Endodermal cell (in vitro differentiated cells): ENCODE data around the gene LSM12. TPM values are rescaled to one million over a fixed set of nuclear protein-coding genes. Genes with fewer than 3 reads are reported as not detected.
A peak's percentile ranks its signal among the peaks of the same experiment; 100 is the strongest.

Experiments
- DNase-seq: peaks from one replicate; pipeline ENCODE4 v3.0.0-alpha.2; 2017
- H3K27ac ChIP-seq: 2 replicates; pipeline ENCODE4 v1.5.1; 2013; ENCODE audit warnings: mild to moderate bottlenecking, low read depth, low read length, moderate library complexity
- H3K27me3 ChIP-seq: 2 replicates; pipeline ENCODE4 v1.6.1; 2013; ENCODE audit warnings: mild to moderate bottlenecking, low read length, moderate library complexity; ENCODE audit not compliant: insufficient read depth, control insufficient read depth, poor library complexity, severe bottlenecking
- H3K36me3 ChIP-seq: 2 replicates; pipeline ENCODE4 v1.7.0; 2013; ENCODE audit warnings: mild to moderate bottlenecking, low read length, moderate library complexity; ENCODE audit not compliant: control insufficient read depth, insufficient read depth
- H3K4me1 ChIP-seq: one replicate; pipeline ENCODE4 v1.7.0; 2013; ENCODE audit warnings: low read length; ENCODE audit not compliant: control insufficient read depth, insufficient read depth
- H3K4me3 ChIP-seq: 2 replicates; pipeline ENCODE4 v1.5.1; 2013; ENCODE audit warnings: mild to moderate bottlenecking, low read length, moderate library complexity
- H3K9ac ChIP-seq: 2 replicates; pipeline ENCODE4 v1.6.1; 2013; ENCODE audit warnings: mild to moderate bottlenecking, low read length, moderate library complexity; ENCODE audit not compliant: poor library complexity, severe bottlenecking; ENCODE audit errors: extremely low read depth
- H3K9me3 ChIP-seq: 2 replicates; pipeline ENCODE4 v1.6.1; 2013; ENCODE audit warnings: mild to moderate bottlenecking, low read length, moderate library complexity; ENCODE audit not compliant: control insufficient read depth
- H3K27ac Mint-ChIP-seq: 2 replicates; pipeline ENCODE4 v1.8.0; 2020; ENCODE audit warnings: mixed read lengths
- H3K27me3 Mint-ChIP-seq: 2 replicates; pipeline ENCODE4 v1.8.0; 2021; ENCODE audit warnings: mild to moderate bottlenecking, mixed read lengths; ENCODE audit not compliant: insufficient read depth
- H3K36me3 Mint-ChIP-seq: 2 replicates; pipeline ENCODE4 v1.8.0; 2020; ENCODE audit warnings: low read depth, mixed read lengths
- H3K4me1 Mint-ChIP-seq: 2 replicates; pipeline ENCODE4 v1.8.0; 2020; ENCODE audit warnings: mixed read lengths
- H3K4me3 Mint-ChIP-seq: 2 replicates; pipeline ENCODE4 v1.8.0; 2020; ENCODE audit warnings: mild to moderate bottlenecking, moderate library complexity, mixed read lengths
- H3K9me3 Mint-ChIP-seq: 2 replicates; pipeline ENCODE4 v1.8.0; 2020; ENCODE audit warnings: mild to moderate bottlenecking, mixed read lengths
- WGBS, 2 experiments: methylation state at CpG; one replicate each; pipeline versions ENCODE4 v1.1.5 to v1.1.7; 2013; ENCODE audit warnings: missing lambda C conversion rate in 2 of 2, mixed read lengths in 1 of 2; ENCODE audit not compliant: insufficient coverage in 1 of 2, insufficient read length in 1 of 2; 5-methylcytosine and 5-hydroxymethylcytosine counted together
- total RNA-seq, 2 donors: library from RNA; stranded (reverse); fragmentation: NEBNext Ultra II Directional in 1 of 2; extraction: Animal tissue kit (Norgen Biotek cat#: 25700) in 1 of 2; gene quantifications; 2 replicates in 1 of 2; 3 replicates in 1 of 2; pipeline ENCODE4 v1.2.1, GENCODE V29; 2021
- TF ChIP-seq, protein P1 (sequence below): fragments of 200-600 bp; sonication (generic); conservative IDR thresholded peaks from 2 replicates; pipeline ENCODE4 v1.5.0; 2021; ENCODE audit warnings: antibody characterized with exemption, mild to moderate bottlenecking

The LSM12 gene
- total RNA-seq, 2 donors from 2014 or later, result 97.7 to 102 TPM

DNA sequence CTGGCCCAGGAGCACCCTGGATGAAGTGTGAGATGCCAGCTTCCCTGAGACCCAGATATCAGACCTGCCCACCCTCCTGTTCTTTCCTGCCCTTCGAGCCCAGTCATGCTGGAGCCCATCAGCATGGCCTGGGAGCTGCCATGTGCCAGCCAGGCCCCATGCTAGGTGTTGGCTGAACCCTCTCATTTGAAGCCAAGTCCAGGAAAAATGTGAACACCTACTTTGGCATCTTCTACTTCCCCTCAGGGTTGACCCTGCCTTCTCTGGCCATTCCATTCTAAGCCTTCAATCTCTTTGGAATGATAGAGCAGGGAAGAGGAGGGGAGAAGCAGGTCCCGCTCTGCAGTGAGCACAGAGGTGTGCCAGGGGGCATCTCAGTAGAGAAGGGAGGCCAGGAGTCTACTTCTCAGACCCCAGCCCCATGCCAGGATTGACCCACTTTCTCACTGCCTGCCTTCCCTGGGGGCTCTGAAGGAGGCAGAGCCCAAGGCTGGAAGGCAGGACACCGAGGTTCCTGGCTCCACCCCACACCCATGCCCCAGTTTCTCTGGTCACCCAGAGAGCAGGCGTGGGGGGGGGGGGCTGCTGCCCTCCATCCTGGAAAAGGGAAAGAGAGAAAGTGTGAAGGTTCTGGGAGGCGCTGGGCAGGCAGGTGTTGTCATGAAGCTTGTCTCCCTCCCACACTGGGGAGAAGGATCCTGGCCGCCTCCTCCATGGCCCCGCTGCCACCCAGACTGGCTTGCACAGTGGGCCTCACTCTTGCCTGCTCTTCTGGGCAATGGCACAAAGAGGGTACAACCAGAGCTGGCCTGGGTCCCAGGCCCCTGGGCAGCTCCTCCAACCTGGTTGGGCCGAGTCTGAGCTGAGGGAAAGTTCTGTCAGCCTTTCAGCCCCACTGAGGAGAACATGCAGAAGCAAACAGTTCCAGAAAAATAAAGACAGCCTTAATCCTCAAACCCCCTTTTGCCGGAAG is 47.7 kb upstream of the LSM12 start:
- Histone ChIP-seq H3K27ac (no peak overlapping the region), H3K9me3 (no peaks in the 10 kb centered on the region), H3K9ac (no peak overlapping the region), H3K27me3 (no peaks in the 10 kb centered on the region), H3K4me3 (no peak overlapping the region), H3K4me1 (peaks cover 16% of the 10 kb centered on the region), H3K36me3 (peaks cover 24% of the 10 kb centered on the region)
- Mint-ChIP-seq H3K4me1 (peaks cover 19% of the 10 kb centered on the region), H3K27me3 (no peaks in the 10 kb centered on the region), H3K9me3 (no peaks in the 10 kb centered on the region), H3K4me3 (no peak overlapping the region), H3K27ac (peak overlapping the region; percentile 4), H3K36me3 (peaks cover 15% of the 10 kb centered on the region)
- peak; percentile 44 for DNase-seq
- TF ChIP-seq, protein P1, sequence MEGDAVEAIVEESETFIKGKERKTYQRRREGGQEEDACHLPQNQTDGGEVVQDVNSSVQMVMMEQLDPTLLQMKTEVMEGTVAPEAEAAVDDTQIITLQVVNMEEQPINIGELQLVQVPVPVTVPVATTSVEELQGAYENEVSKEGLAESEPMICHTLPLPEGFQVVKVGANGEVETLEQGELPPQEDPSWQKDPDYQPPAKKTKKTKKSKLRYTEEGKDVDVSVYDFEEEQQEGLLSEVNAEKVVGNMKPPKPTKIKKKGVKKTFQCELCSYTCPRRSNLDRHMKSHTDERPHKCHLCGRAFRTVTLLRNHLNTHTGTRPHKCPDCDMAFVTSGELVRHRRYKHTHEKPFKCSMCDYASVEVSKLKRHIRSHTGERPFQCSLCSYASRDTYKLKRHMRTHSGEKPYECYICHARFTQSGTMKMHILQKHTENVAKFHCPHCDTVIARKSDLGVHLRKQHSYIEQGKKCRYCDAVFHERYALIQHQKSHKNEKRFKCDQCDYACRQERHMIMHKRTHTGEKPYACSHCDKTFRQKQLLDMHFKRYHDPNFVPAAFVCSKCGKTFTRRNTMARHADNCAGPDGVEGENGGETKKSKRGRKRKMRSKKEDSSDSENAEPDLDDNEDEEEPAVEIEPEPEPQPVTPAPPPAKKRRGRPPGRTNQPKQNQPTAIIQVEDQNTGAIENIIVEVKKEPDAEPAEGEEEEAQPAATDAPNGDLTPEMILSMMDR, result no peak
- 91 to 95% methylated on average over 5 to 8 of the region's 9 CpGs for WGBS, 2 experiments

GRCh38 chr17:44113382-44113781 is 46.9 kb upstream of the LSM12 start:
- peaks cover 15% of the 10 kb centered on the region for H3K36me3 Mint-ChIP-seq

More at GRCh38 chr17:44113382-44113781, 46.9 kb upstream of the LSM12 start:
- no peak overlapping the region for H3K4me3 ChIP-seq
- peak; percentile 41 for DNase-seq
- WGBS, 2 experiments, result 86 to 94% methylated on average over 1 of the region's 1 CpG
- peaks cover 24% of the 10 kb centered on the region for H3K36me3 ChIP-seq
- TF ChIP-seq, protein P1, result no peak
- H3K9ac ChIP-seq, result no peak overlapping the region
- H3K4me1 ChIP-seq, result peaks cover 10% of the 10 kb centered on the region
- no peaks in the 10 kb centered on the region for H3K27me3 Mint-ChIP-seq
- no peaks in the 10 kb centered on the region for H3K9me3 Mint-ChIP-seq
- H3K4me1 Mint-ChIP-seq, result peaks cover 13% of the 10 kb centered on the region
- H3K4me3 Mint-ChIP-seq, result no peak overlapping the region
- no peaks in the 10 kb centered on the region for H3K9me3 ChIP-seq
- no peaks in the 10 kb centered on the region for H3K27me3 ChIP-seq
- H3K27ac ChIP-seq, result no peak overlapping the region
- H3K27ac Mint-ChIP-seq, result peak overlapping the region; percentile 4
